ENCODE measurements around the gene LHX3.

The LHX3 gene

GRCh38 chr9:136204838-136205706 is at the start of gene LHX3:
TSS of gene LHX3 (minus strand) at chr9:136205128. CDS start at chr9:136205012, 116 bp downstream.
- no peak for DNase-seq (ENCODE audit: low read depth in 2 of 2)

- DNase-seq (ENCODE audit: low read depth in 2 of 2), result no peak
Observed at GRCh38 chr9:136253246-136254130, 48.6 kb upstream of the LHX3 start.

GRCh38 chr9:136252846-136253245 is 47.9 kb upstream of the LHX3 start:
- no peak for DNase-seq (ENCODE audit: low read depth in 2 of 2)

- no peak for DNase-seq (ENCODE audit: low read depth in 2 of 2)
Observed at GRCh38 chr9:136252281-136252680, 47.4 kb upstream of the LHX3 start.

- DNase-seq (ENCODE audit: low read depth in 2 of 2), result no peak
Observed at GRCh38 chr9:136251264-136252115, 46.6 kb upstream of the LHX3 start.

GRCh38 chr9:136250676-136251075 is 45.7 kb upstream of the LHX3 start:
- no peak for DNase-seq (ENCODE audit: low read depth in 2 of 2)

- DNase-seq (ENCODE audit: low read depth in 2 of 2), result no peak
Observed at GRCh38 chr9:136249877-136250559, 45.1 kb upstream of the LHX3 start.

GRCh38 chr9:136248951-136249876 is 44.3 kb upstream of the LHX3 start:
- DNase-seq (ENCODE audit: low read depth in 2 of 2), result no peak

- no peak for DNase-seq (ENCODE audit: low read depth in 2 of 2)
Observed at GRCh38 chr9:136247947-136248637, 43.2 kb upstream of the LHX3 start.

GRCh38 chr9:136247551-136247916 is 42.6 kb upstream of the LHX3 start:
- no peak for DNase-seq (ENCODE audit: low read depth in 2 of 2)

- no peak for DNase-seq (ENCODE audit: low read depth in 2 of 2)
Observed at GRCh38 chr9:136246849-136247550, 42.1 kb upstream of the LHX3 start.

- peak; percentile 66 to 74 for DNase-seq (ENCODE audit: low read depth in 2 of 2)
Observed at GRCh38 chr9:136245219-136246150, 40.6 kb upstream of the LHX3 start, which contains the start of gene QSOX2. TSS of gene QSOX2 (minus strand) at chr9:136245812. CDS start at chr9:136245803, 9 bp downstream.

- DNase-seq (ENCODE audit: low read depth in 2 of 2), result no peak
Observed at GRCh38 chr9:136244969-136245218, 40.0 kb upstream of the LHX3 start.

- DNase-seq (ENCODE audit: low read depth in 2 of 2), result no peak
Observed at GRCh38 chr9:136244122-136244968, 39.4 kb upstream of the LHX3 start.

- DNase-seq (ENCODE audit: low read depth in 2 of 2), result no peak
Observed at GRCh38 chr9:136243631-136244030, 38.7 kb upstream of the LHX3 start.

GRCh38 chr9:136242918-136243525 is 38.1 kb upstream of the LHX3 start:
- no peak for DNase-seq (ENCODE audit: low read depth in 2 of 2)

- DNase-seq (ENCODE audit: low read depth in 2 of 2), result no peak
Observed at GRCh38 chr9:136242248-136242647, 37.3 kb upstream of the LHX3 start.

All from stimulated activated CD8-positive, alpha-beta memory T cell treated with anti-CD3 and anti-CD28 coated beads, Interleukin-7, amount 100 ng/mL, for 1 hour (primary cell).